MM.1S (cell line): ENCODE results near the gene ABCA2.

ENCODE experiments used
- EZH2phosphoT487 ChIP-seq: fragments of 300-600 bp; sonication (generic); IDR thresholded peaks from 2 replicates; pipeline ENCODE4 v1.6.1; 2018; ENCODE audit warnings: antibody characterized with exemption, low read length
- TF ChIP-seq, protein P1 (sequence below): fragments of 300-600 bp; sonication (generic); IDR thresholded peaks from 2 replicates; pipeline ENCODE4 v1.5.1; 2016; ENCODE audit warnings: antibody characterized with exemption, low read length, mixed read lengths

DNA sequence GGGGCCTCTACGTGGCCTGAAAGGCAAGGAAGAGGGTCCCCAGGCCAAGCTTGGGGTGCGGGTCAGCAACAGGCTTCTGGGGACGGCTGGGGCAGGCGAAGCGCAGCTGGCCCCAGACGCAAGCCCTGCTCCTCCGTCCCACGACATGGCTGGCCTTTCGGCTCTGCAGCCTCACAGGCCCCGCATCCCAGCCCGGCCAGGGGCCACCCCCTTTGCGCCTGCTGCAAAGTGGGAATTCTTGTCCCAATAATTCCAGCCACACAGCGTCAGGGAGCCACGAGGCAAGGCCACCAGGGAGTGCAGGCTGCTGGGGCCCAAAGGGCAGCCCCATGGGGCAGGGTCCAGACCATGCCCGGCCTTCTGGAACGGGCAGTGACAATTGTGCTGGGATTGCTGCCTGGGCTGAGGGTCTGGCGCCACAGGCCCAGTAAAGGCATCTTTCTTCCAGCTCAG lies 26.9 kb upstream of the ABCA2 start:
- TF ChIP-seq, protein P1, sequence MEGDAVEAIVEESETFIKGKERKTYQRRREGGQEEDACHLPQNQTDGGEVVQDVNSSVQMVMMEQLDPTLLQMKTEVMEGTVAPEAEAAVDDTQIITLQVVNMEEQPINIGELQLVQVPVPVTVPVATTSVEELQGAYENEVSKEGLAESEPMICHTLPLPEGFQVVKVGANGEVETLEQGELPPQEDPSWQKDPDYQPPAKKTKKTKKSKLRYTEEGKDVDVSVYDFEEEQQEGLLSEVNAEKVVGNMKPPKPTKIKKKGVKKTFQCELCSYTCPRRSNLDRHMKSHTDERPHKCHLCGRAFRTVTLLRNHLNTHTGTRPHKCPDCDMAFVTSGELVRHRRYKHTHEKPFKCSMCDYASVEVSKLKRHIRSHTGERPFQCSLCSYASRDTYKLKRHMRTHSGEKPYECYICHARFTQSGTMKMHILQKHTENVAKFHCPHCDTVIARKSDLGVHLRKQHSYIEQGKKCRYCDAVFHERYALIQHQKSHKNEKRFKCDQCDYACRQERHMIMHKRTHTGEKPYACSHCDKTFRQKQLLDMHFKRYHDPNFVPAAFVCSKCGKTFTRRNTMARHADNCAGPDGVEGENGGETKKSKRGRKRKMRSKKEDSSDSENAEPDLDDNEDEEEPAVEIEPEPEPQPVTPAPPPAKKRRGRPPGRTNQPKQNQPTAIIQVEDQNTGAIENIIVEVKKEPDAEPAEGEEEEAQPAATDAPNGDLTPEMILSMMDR, result no peak
- TF ChIP-seq EZH2phosphoT487, result no peak
